ENCODE results near the gene PRSS36. TPM values are rescaled to one million over a fixed set of nuclear protein-coding genes. Genes with fewer than 3 reads are reported as not detected.

The PRSS36 gene
- total and polyA plus RNA-seq, 9 of the 15 experiments (the other 6 are each of a cell fraction or from before 2014, with no cell fraction given) = 0.09 to 1.2 (median 0.54) TPM; not detected in 2

- TF ChIP-seq, protein P1, sequence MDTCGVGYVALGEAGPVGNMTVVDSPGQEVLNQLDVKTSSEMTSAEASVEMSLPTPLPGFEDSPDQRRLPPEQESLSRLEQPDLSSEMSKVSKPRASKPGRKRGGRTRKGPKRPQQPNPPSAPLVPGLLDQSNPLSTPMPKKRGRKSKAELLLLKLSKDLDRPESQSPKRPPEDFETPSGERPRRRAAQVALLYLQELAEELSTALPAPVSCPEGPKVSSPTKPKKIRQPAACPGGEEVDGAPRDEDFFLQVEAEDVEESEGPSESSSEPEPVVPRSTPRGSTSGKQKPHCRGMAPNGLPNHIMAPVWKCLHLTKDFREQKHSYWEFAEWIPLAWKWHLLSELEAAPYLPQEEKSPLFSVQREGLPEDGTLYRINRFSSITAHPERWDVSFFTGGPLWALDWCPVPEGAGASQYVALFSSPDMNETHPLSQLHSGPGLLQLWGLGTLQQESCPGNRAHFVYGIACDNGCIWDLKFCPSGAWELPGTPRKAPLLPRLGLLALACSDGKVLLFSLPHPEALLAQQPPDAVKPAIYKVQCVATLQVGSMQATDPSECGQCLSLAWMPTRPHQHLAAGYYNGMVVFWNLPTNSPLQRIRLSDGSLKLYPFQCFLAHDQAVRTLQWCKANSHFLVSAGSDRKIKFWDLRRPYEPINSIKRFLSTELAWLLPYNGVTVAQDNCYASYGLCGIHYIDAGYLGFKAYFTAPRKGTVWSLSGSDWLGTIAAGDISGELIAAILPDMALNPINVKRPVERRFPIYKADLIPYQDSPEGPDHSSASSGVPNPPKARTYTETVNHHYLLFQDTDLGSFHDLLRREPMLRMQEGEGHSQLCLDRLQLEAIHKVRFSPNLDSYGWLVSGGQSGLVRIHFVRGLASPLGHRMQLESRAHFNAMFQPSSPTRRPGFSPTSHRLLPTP (IDR thresholded peaks at IDR 0.05; ENCODE audit: borderline replicate concordance, extremely low read depth, insufficient read length) = no peak
- TF ChIP-seq PHF20 (IDR thresholded peaks at IDR 0.05; ENCODE audit: partially characterized antibody) (peak; percentile 91), KAT7 (CRISPR knock-in tag; IDR thresholded peaks at IDR 0.05; ENCODE audit: borderline replicate concordance) (peak; percentile 68; the same call in 1 of the 2 replicates), REST (IDR thresholded peaks at IDR 0.05; ENCODE audit: borderline replicate concordance) (no peak), REST (CRISPR knock-in tag; IDR thresholded peaks at IDR 0.05; ENCODE audit: low read depth) (peak; percentile 71; the same call in 1 of the 2 replicates), NBN (IDR thresholded peaks at IDR 0.05; ENCODE audit: low read depth) (no peak), SAFB2 (IDR thresholded peaks at IDR 0.05; ENCODE audit: borderline replicate concordance, low read depth, low read length, severe bottlenecking) (no peak), CREB3L1 (IDR thresholded peaks at IDR 0.05; ENCODE audit: borderline replicate concordance, low read depth) (no peak)
- TF ChIP-seq, protein P2, sequence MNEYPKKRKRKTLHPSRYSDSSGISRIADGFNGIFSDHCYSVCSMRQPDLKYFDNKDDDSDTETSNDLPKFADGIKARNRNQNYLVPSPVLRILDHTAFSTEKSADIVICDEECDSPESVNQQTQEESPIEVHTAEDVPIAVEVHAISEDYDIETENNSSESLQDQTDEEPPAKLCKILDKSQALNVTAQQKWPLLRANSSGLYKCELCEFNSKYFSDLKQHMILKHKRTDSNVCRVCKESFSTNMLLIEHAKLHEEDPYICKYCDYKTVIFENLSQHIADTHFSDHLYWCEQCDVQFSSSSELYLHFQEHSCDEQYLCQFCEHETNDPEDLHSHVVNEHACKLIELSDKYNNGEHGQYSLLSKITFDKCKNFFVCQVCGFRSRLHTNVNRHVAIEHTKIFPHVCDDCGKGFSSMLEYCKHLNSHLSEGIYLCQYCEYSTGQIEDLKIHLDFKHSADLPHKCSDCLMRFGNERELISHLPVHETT (CRISPR knock-in tag; conservative IDR thresholded peaks at IDR 0.05 in 1 of 2, IDR thresholded peaks at IDR 0.05 in 1 of 2) = peak in 1 of 2 experiments; percentile 98; a peak in 2 of 4 replicates
Observed at GRCh38 chr16:31117384-31118222, 32.3 kb downstream of the PRSS36 start, which contains the start of gene KAT8 (continued).

Data from K562 (cell line).